HepG2 (cell line): ENCODE data around the gene SERHL2. TPM values are rescaled to one million over a fixed set of nuclear protein-coding genes. Genes with fewer than 3 reads are reported as not detected.

Source experiments
- ESRRA ChIP-seq: sonication (generic); formaldehyde crosslinking; IDR thresholded peaks from 2 replicates; pipeline ENCODE4 v1.5.1; 2020; ENCODE audit warnings: mild to moderate bottlenecking, low read depth, missing genetic modification reagents
- FIP1L1 ChIP-seq: fragments of 200-400 bp; formaldehyde crosslinking; IDR thresholded peaks from 2 replicates; pipeline ENCODE4 v1.6.1; 2018; ENCODE audit warnings: low read depth, mild to moderate bottlenecking, low read length, moderate library complexity, borderline replicate concordance; ENCODE audit not compliant: insufficient read depth
- KDM5B ChIP-seq: sonication (generic); formaldehyde crosslinking; IDR thresholded peaks from 2 replicates; pipeline ENCODE4 v1.4.0; 2020; ENCODE audit warnings: missing genetic modification reagents, mild to moderate bottlenecking, borderline replicate concordance
- KLF6 ChIP-seq: IDR thresholded peaks from 2 replicates; pipeline ENCODE4 v1.8.0; 2016; ENCODE audit warnings: missing biosample characterization, missing genetic modification reagents
- NFKB2 ChIP-seq: sonication (generic); formaldehyde crosslinking; IDR thresholded peaks from 2 replicates; pipeline ENCODE4 v1.4.0; 2020; ENCODE audit warnings: missing genetic modification reagents, borderline replicate concordance
- NFYB ChIP-seq: sonication (generic); formaldehyde crosslinking; IDR thresholded peaks from 2 replicates; pipeline ENCODE4 v1.4.0; 2020; ENCODE audit warnings: missing genetic modification reagents
- NR2F6 ChIP-seq, 2 experiments: IDR thresholded peaks; 2 replicates each; pipeline ENCODE4 v1.6.1; 2016; ENCODE audit warnings: antibody characterized with exemption in 1 of 2, mild to moderate bottlenecking in 1 of 2
- PLRG1 ChIP-seq: fragments of 450-650 bp; conservative IDR thresholded peaks from 2 replicates; pipeline ENCODE4 v1.6.1; 2016
- SCMH1 ChIP-seq: sonication (generic); formaldehyde crosslinking; IDR thresholded peaks from 2 replicates; pipeline ENCODE4 v1.9.0; 2021; ENCODE audit warnings: missing genetic modification reagents, mild to moderate bottlenecking, borderline replicate concordance
- SSRP1 ChIP-seq: IDR thresholded peaks from 2 replicates; pipeline ENCODE4 v1.6.1; 2016; ENCODE audit warnings: control low read depth
- ZNF225 ChIP-seq: sonication (generic); formaldehyde crosslinking; IDR thresholded peaks from 2 replicates; pipeline ENCODE4 v1.4.0; 2020; ENCODE audit warnings: mild to moderate bottlenecking, missing genetic modification reagents
- ZNF329 ChIP-seq: sonication (generic); formaldehyde crosslinking; IDR thresholded peaks from 2 replicates; pipeline ENCODE4 v1.9.0; 2021; ENCODE audit warnings: low read depth, mild to moderate bottlenecking, missing genetic modification reagents
- ZSCAN9 ChIP-seq: IDR thresholded peaks from 2 replicates; pipeline ENCODE4 v1.6.1; 2016; ENCODE audit warnings: borderline replicate concordance
- polyA plus RNA-seq, 8 experiments: library from polyadenylated mRNA; depleted of rRNA in 3 of 8; stranded (reverse) in 7 of 8; unstranded in 1 of 8; fragments of >200 nt; fragmentation: Illumina TruSeq in 4 of 8; extraction: Trizol in 4 of 8; gene quantifications; 2 replicates each; pipeline versions ENCODE4 v1.2.1 to v1.2.3, GENCODE V29; 2011 to 2016; ENCODE audit warnings: low read depth in 4 of 8, missing spikeins in 1 of 8, mixed read lengths in 1 of 8; ENCODE audit not compliant: insufficient read depth in 1 of 8
- total RNA-seq, 5 experiments: library from RNA; depleted of rRNA; stranded (reverse); fragments of >200 nt; fragmentation: Illumina TruSeq; extraction: Trizol; gene quantifications; 2 replicates each; pipeline ENCODE4 v1.2.3, GENCODE V29; 2016; ENCODE audit warnings: low read depth in 1 of 5
- TF ChIP-seq, protein P1 (sequence below), 2 experiments: sonication (generic) in 1 of 2; formaldehyde crosslinking in 1 of 2; IDR thresholded peaks; 2 replicates each; pipeline versions ENCODE4 v1.4.0 to v1.6.1; 2018 to 2020; ENCODE audit warnings: missing genetic modification reagents in 2 of 2, borderline replicate concordance in 1 of 2, low read depth in 1 of 2, mild to moderate bottlenecking in 1 of 2, missing biosample characterization in 1 of 2
- TF ChIP-seq, protein P2 (sequence below): sonication (generic); formaldehyde crosslinking; IDR thresholded peaks from 2 replicates; pipeline ENCODE4 v1.5.0; 2020; ENCODE audit warnings: mild to moderate bottlenecking, missing genetic modification reagents
- TF ChIP-seq, protein P3 (sequence below): sonication (generic); formaldehyde crosslinking; IDR thresholded peaks from 2 replicates; pipeline ENCODE4 v1.5.1; 2020; ENCODE audit warnings: mild to moderate bottlenecking, missing genetic modification reagents, moderate library complexity
- TF ChIP-seq, protein P4 (sequence below): sonication (generic); formaldehyde crosslinking; IDR thresholded peaks from 2 replicates; pipeline ENCODE4 v1.4.0; 2020; ENCODE audit warnings: missing genetic modification reagents, low read depth, mild to moderate bottlenecking, borderline replicate concordance
- TF ChIP-seq, protein P5 (sequence below): IDR thresholded peaks from 2 replicates; pipeline ENCODE4 v1.6.1; 2016

The SERHL2 gene
- total and polyA plus RNA-seq, 2 of the 13 experiments (the other 11 are each of a cell fraction or from before 2014, with no cell fraction given) = 1.0 to 1.8 TPM

DNA sequence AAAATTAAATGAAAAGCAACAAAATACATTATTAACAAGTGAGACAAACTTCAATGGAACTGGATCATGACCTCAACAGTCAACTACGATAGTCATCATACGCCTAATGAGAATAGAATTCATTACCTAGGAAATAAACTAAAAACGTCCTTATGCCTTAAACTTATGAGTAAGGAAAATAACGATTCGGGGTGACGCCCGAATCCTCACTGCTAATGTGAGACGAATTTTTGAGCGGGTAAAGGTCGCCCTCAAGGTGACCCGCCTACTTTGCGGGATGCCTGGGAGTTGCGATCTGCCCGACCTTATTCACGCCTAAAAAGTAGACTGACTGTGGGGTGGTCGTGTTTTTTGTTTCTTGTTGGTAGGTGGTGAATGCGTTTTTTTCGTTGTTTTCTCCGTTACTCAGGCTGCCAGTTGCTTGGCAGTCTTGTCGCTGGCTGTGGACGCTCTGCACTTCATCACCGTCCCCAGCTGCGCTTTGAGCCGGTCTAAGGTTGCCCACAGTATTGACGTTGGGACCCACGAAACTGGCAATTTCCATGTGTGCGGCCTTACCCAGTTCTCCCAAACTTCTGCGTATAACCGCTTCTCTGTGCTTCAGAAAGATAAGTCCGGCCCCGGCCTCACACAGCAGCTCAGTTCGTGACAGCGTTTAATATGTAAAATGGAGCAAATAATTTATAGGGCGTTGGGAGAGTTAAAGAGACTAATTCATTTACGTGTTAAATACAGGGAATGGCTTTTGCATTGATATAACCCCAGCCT, 61.5 kb downstream of the SERHL2 start (continued):
- TF ChIP-seq, protein P1, sequence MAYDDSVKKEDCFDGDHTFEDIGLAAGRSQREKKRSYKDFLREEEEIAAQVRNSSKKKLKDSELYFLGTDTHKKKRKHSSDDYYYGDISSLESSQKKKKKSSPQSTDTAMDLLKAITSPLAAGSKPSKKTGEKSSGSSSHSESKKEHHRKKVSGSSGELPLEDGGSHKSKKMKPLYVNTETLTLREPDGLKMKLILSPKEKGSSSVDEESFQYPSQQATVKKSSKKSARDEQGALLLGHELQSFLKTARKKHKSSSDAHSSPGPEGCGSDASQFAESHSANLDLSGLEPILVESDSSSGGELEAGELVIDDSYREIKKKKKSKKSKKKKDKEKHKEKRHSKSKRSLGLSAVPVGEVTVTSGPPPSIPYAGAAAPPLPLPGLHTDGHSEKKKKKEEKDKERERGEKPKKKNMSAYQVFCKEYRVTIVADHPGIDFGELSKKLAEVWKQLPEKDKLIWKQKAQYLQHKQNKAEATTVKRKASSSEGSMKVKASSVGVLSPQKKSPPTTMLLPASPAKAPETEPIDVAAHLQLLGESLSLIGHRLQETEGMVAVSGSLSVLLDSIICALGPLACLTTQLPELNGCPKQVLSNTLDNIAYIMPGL (CRISPR knock-in tag; IDR thresholded peaks at IDR 0.05; ENCODE audit: borderline replicate concordance in 1 of 2, low read depth in 1 of 2) = peak; percentile 5 to 82; a peak in 2 of 4 replicates
- peak; percentile 93 for TF ChIP-seq ESRRA (CRISPR knock-in tag)
- TF ChIP-seq KLF6 = peak; percentile 98
- TF ChIP-seq, protein P2, sequence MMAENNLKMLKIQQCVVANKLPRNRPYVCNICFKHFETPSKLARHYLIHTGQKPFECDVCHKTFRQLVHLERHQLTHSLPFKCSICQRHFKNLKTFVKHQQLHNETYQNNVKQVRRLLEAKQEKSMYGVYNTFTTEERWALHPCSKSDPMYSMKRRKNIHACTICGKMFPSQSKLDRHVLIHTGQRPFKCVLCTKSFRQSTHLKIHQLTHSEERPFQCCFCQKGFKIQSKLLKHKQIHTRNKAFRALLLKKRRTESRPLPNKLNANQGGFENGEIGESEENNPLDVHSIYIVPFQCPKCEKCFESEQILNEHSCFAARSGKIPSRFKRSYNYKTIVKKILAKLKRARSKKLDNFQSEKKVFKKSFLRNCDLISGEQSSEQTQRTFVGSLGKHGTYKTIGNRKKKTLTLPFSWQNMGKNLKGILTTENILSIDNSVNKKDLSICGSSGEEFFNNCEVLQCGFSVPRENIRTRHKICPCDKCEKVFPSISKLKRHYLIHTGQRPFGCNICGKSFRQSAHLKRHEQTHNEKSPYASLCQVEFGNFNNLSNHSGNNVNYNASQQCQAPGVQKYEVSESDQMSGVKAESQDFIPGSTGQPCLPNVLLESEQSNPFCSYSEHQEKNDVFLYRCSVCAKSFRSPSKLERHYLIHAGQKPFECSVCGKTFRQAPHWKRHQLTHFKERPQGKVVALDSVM (CRISPR knock-in tag) = no peak
- peak; percentile 80; the same call in 1 of the 2 replicates for TF ChIP-seq FIP1L1
- no peak for TF ChIP-seq PLRG1
- peak; percentile 38; the same call in 1 of the 2 replicates for TF ChIP-seq KDM5B
- TF ChIP-seq, protein P3, sequence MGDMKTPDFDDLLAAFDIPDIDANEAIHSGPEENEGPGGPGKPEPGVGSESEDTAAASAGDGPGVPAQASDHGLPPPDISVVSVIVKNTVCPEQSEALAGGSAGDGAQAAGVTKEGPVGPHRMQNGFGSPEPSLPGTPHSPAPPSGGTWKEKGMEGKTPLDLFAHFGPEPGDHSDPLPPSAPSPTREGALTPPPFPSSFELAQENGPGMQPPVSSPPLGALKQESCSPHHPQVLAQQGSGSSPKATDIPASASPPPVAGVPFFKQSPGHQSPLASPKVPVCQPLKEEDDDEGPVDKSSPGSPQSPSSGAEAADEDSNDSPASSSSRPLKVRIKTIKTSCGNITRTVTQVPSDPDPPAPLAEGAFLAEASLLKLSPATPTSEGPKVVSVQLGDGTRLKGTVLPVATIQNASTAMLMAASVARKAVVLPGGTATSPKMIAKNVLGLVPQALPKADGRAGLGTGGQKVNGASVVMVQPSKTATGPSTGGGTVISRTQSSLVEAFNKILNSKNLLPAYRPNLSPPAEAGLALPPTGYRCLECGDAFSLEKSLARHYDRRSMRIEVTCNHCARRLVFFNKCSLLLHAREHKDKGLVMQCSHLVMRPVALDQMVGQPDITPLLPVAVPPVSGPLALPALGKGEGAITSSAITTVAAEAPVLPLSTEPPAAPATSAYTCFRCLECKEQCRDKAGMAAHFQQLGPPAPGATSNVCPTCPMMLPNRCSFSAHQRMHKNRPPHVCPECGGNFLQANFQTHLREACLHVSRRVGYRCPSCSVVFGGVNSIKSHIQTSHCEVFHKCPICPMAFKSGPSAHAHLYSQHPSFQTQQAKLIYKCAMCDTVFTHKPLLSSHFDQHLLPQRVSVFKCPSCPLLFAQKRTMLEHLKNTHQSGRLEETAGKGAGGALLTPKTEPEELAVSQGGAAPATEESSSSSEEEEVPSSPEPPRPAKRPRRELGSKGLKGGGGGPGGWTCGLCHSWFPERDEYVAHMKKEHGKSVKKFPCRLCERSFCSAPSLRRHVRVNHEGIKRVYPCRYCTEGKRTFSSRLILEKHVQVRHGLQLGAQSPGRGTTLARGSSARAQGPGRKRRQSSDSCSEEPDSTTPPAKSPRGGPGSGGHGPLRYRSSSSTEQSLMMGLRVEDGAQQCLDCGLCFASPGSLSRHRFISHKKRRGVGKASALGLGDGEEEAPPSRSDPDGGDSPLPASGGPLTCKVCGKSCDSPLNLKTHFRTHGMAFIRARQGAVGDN (CRISPR knock-in tag) = peak; percentile 34; the same call in 1 of the 2 replicates
- peak; percentile 69; the same call in 1 of the 2 replicates for TF ChIP-seq ZNF329 (CRISPR knock-in tag)
- no peak for TF ChIP-seq SCMH1 (CRISPR knock-in tag)
- peak; percentile 98 for TF ChIP-seq SSRP1 (CRISPR knock-in tag)
- TF ChIP-seq, protein P4, sequence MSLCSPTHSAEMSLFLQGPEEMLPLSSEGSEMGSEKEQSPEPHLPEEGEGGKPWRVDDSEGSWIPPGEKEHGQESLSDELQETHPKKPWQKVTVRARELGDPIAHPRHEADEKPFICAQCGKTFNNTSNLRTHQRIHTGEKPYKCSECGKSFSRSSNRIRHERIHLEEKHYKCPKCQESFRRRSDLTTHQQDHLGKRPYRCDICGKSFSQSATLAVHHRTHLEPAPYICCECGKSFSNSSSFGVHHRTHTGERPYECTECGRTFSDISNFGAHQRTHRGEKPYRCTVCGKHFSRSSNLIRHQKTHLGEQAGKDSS (CRISPR knock-in tag) = peak; percentile 72
- no peak for TF ChIP-seq NFYB (CRISPR knock-in tag)
- peak; percentile 76 for TF ChIP-seq NR2F6 (IDR thresholded peaks at IDR 0.05)
- peak; percentile 77 for TF ChIP-seq NR2F6 (CRISPR knock-in tag; IDR thresholded peaks at IDR 0.05)
- TF ChIP-seq ZSCAN9 (CRISPR knock-in tag) = peak; percentile 95
- TF ChIP-seq, protein P5, sequence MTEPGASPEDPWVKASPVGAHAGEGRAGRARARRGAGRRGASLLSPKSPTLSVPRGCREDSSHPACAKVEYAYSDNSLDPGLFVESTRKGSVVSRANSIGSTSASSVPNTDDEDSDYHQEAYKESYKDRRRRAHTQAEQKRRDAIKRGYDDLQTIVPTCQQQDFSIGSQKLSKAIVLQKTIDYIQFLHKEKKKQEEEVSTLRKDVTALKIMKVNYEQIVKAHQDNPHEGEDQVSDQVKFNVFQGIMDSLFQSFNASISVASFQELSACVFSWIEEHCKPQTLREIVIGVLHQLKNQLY (CRISPR knock-in tag) = peak; percentile 73; the same call in 1 of the 2 replicates
- TF ChIP-seq NFKB2 (CRISPR knock-in tag) = peak; percentile 55; the same call in 1 of the 2 replicates
- TF ChIP-seq ZNF225 (CRISPR knock-in tag) = 0 out of 2 replicates have a peak, but pooled peaks have one; percentile 18
